ENCODE measurements around the gene ZNF564. TPM values are rescaled to one million over a fixed set of nuclear protein-coding genes. Genes with fewer than 3 reads are reported as not detected.

The ZNF564 gene
- total and polyA plus RNA-seq, 2 of the 8 experiments (the other 6 are each of a cell fraction or from before 2014, with no cell fraction given), result 0.89 to 10.4 TPM

- POLR2A ChIA-PET (ENCODE audit: partially characterized antibody), result interaction anchor here (0.6 to 1.6 kb wide), 2 partner anchors 49 to 120 kb away, joined by 3 to 4 read pairs; no protein-coding TSS in a partner anchor
- peaks cover 0 to 5% of the 10 kb centered on the region in 2 experiments; a peak in 1 of 4 replicates for H3K9me3 ChIP-seq (ENCODE audit: insufficient read depth in 2 of 2, low read depth in 1 of 2, low read length in 1 of 2)
These were observed 5.2 kb downstream of the ZNF564 start for GRCh38 chr19:12546068-12546467.

More at GRCh38 chr19:12546068-12546467, 5.2 kb downstream of the ZNF564 start:
- DNase-seq (ENCODE audit: low read depth in 1 of 2, low spot score in 2 of 2) (no peak), FAIRE-seq (no peak)
- Histone ChIP-seq H4K20me1 (replicated peaks in 1 of 2; ENCODE audit: control insufficient read depth in 1 of 2, insufficient read depth in 2 of 2, low read length in 2 of 2) (peaks cover 0 to 6% of the 10 kb centered on the region in 2 experiments), H2BK5ac (ENCODE audit: low read depth, low read length) (no peak overlapping the region), H3K23ac (ENCODE audit: insufficient read length) (no peak overlapping the region), H2AK5ac (ENCODE audit: low read depth, low read length) (no peak overlapping the region), H3K18ac (ENCODE audit: extremely low read depth, low read length) (no peak overlapping the region), H3K36me3 (ENCODE audit: control insufficient read depth in 2 of 4, insufficient read depth in 4 of 4, low read length in 3 of 4) (peaks cover 0 to 3% (median under 1%) of the 10 kb centered on the region in 4 experiments; a peak in 2 of 8 replicates), H3K14ac (ENCODE audit: insufficient read length) (no peak overlapping the region), H3K23me2 (ENCODE audit: low read depth, low read length) (no peaks in the 10 kb centered on the region), H2BK120ac (replicated peaks; ENCODE audit: low read depth, low read length) (no peak overlapping the region), H4K91ac (replicated peaks; ENCODE audit: insufficient read length, low read length) (no peak overlapping the region), H2BK20ac (ENCODE audit: low read length) (no peak overlapping the region), H3K4me3 (ENCODE audit: extremely low read depth in 1 of 4, insufficient read depth in 2 of 4, low read depth in 3 of 4, low read length in 4 of 4) (no peak overlapping the region), H3K4me2 (ENCODE audit: insufficient read depth in 1 of 2, low read depth in 2 of 2, low read length in 2 of 2) (no peak overlapping the region), H3K79me1 (ENCODE audit: low read depth, low read length) (peaks cover 9% of the 10 kb centered on the region), H2BK12ac (ENCODE audit: low read depth, low read length) (no peak overlapping the region), H4K5ac (ENCODE audit: insufficient read length, low read depth, low read length) (no peak overlapping the region), H2BK15ac (ENCODE audit: low read length) (no peak overlapping the region), H3K4ac (replicated peaks; ENCODE audit: insufficient read length, low read depth, low read length) (no peak overlapping the region), H3K9ac (replicated peaks in 1 of 4; ENCODE audit: extremely low read depth in 1 of 4, low read depth in 3 of 4, low read length in 3 of 4) (no peak overlapping the region), H3K4me1 (replicated peaks in 1 of 4; ENCODE audit: control insufficient read depth in 3 of 4, insufficient read depth in 4 of 4, low read length in 3 of 4) (peaks cover 0 to 2% (median 0%) of the 10 kb centered on the region in 4 experiments; a peak in 2 of 7 replicates), H3K56ac (replicated peaks; ENCODE audit: insufficient read length, low read depth, low read length) (no peak overlapping the region), H3K79me2 (ENCODE audit: control insufficient read depth in 1 of 2, insufficient read depth in 2 of 2, low read length in 2 of 2) (peaks cover 0 to 60% of the 10 kb centered on the region in 2 experiments; a peak in 3 of 4 replicates), H3K27me3 (replicated peaks in 1 of 4; ENCODE audit: control insufficient read depth in 3 of 4, extremely low read depth in 1 of 4, insufficient read depth in 3 of 4, low read length in 3 of 4) (no peaks in the 10 kb centered on the region), H4K8ac (ENCODE audit: extremely low read depth, insufficient read depth, low read length) (no peak overlapping the region), H3K27ac (ENCODE audit: low read depth, low read length) (no peak overlapping the region), H2AFZ (ENCODE audit: low read length) (no peak overlapping the region)
- TF ChIP-seq ASH2L (IDR thresholded peaks at IDR 0.05; ENCODE audit: low read length), result no peak
- CTCF ChIA-PET (ENCODE audit: partially characterized antibody), result interaction anchor here (0.7 to 1.6 kb wide), 5 partner anchors 8 to 22 kb away, joined by 3 to 4 read pairs (median 3); no protein-coding TSS in a partner anchor
- 88% methylated on average over 5 of the region's 5 CpGs; no CpG with 5 or more reads in 1 of the 2 experiments for WGBS, 2 experiments (ENCODE audit: extremely low coverage in 1 of 2, insufficient coverage in 1 of 2, insufficient read length in 1 of 2, insufficient replicate concordance in 2 of 2, low coverage in 1 of 2, low lambda C conversion rate in 2 of 2, missing lambda C conversion rate in 1 of 2)
